K562 (cell line): ENCODE data around the gene PPP6R1. TPM values are rescaled to one million over a fixed set of nuclear protein-coding genes. Genes with fewer than 3 reads are reported as not detected.
A peak's percentile ranks its signal among the peaks of the same experiment; 100 is the strongest.

Experiments
- CBFA2T2 ChIP-seq: fragments of 450-650 bp; conservative IDR thresholded peaks from 2 replicates; pipeline ENCODE4 v1.6.1; 2017; ENCODE audit warnings: mild to moderate bottlenecking
- EHMT2 ChIP-seq: fragments of 450-650 bp; IDR thresholded peaks from 2 replicates; pipeline ENCODE4 v1.6.1; 2018; ENCODE audit warnings: antibody characterized with exemption
- KLF1 ChIP-seq: fragments of 450-650 bp; IDR thresholded peaks from 2 replicates; pipeline ENCODE4 v1.6.1; 2016; ENCODE audit warnings: missing genetic modification characterization, missing compliant biosample characterization
- MTA1 ChIP-seq: fragments of 450-650 bp; IDR thresholded peaks from 2 replicates; pipeline ENCODE4 v1.6.1; 2017; ENCODE audit warnings: borderline replicate concordance
- RBFOX2 ChIP-seq: fragments of 200-400 bp; formaldehyde crosslinking; IDR thresholded peaks from 2 replicates; pipeline ENCODE4 v1.6.1; 2017; ENCODE audit warnings: low read depth, mild to moderate bottlenecking, low read length, moderate library complexity
- SNIP1 ChIP-seq: fragments of 450-650 bp; IDR thresholded peaks from 2 replicates; pipeline ENCODE4 v1.7.1; 2017; ENCODE audit warnings: low read depth, mild to moderate bottlenecking
- ZBTB26 ChIP-seq: fragments of 450-650 bp; formaldehyde crosslinking; IDR thresholded peaks from 2 replicates; pipeline ENCODE4 v1.4.0; 2022; ENCODE audit warnings: missing genetic modification characterization
- ZNF174 ChIP-seq: fragments of 250-450 bp; sonication (Bioruptor Pico); IDR thresholded peaks from 2 replicates; pipeline ENCODE4 v1.4.0; 2020; ENCODE audit warnings: mild to moderate bottlenecking
- ZNF436 ChIP-seq: fragments of 250-450, 450-650 bp; sonication (Bioruptor Pico); formaldehyde crosslinking; IDR thresholded peaks from 2 replicates; pipeline ENCODE4 v1.7.0; 2020; ENCODE audit warnings: mild to moderate bottlenecking
- ZNF518B ChIP-seq: fragments of 250-450 bp; sonication (Bioruptor Pico); IDR thresholded peaks from 2 replicates; pipeline ENCODE4 v1.5.0; 2021; ENCODE audit warnings: mild to moderate bottlenecking, moderate library complexity
- polyA plus RNA-seq, 8 experiments: library from polyadenylated mRNA; depleted of rRNA in 4 of 8; stranded (reverse) in 5 of 8; unstranded in 3 of 8; fragments of >200 nt; fragmentation: Nextera tagmentation in 2 of 8; fragmentation: Illumina TruSeq in 1 of 8; extraction: Ambion mirVana in 2 of 8; extraction: Trizol in 1 of 8; gene quantifications; 2 replicates each; pipeline versions ENCODE4 v1.2.1 to v1.2.3, GENCODE V29; 2011 to 2014; ENCODE audit warnings: inconsistent platforms in 1 of 8, missing spikeins in 1 of 8
- total RNA-seq, 7 experiments: library from RNA; depleted of rRNA in 6 of 7; stranded (reverse); fragments of >200 nt in 6 of 7; fragmentation: Illumina TruSeq in 2 of 7; extraction: Trizol in 2 of 7; gene quantifications; 2 replicates each; pipeline versions ENCODE4 v1.2.1 to v1.2.3, GENCODE V29; 2011 to 2021; ENCODE audit warnings: low replicate concordance in 1 of 7
- TF ChIP-seq, protein P1 (sequence below): IDR thresholded peaks from 2 replicates; pipeline ENCODE4 v1.6.1; 2012; ENCODE audit warnings: low read depth, low read length, improper control_type of control experiment, borderline replicate concordance

The PPP6R1 gene
- total and polyA plus RNA-seq, 9 of the 15 experiments (the other 6 are each of a cell fraction or from before 2014, with no cell fraction given) = 0.48 to 135 (median 37.2) TPM

DNA sequence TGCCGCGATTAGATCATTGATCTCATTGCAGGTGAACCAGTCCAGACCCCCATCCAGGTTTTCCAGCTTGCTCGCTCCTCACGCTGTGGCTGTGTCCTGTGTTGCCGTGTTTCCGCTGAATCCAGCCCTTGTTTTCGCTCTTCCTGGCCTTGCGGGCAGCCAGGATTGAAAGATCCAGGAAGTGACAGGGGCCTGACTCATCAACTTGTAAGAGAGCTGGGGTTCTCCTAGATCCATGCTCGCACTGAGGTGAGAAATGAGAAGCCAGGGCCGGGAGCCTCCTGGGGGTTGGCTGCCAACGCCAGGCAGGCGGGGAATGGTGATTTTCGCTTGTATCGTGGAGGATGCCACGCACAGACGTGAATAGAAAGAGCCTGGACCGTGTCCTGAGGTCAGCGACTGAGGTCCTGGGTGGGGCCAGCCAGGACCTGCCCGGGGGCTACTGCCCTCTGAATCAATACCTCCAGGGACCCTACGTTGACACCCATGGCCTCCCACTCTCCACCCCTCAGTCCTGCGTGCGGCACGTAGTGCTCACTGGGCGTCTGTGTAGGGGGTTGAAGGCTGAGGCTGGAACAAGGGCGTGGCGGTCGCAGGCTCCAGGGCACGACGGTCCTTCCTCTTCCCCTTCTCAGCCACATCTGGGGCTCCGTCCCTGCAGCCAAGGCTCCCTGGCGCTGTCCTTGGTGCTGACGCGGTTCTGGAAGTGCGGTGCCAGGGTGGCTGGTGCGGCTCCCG is 42.2 kb downstream of the PPP6R1 start (continued):
- peak; percentile 23; the same call in 1 of the 2 replicates for TF ChIP-seq CBFA2T2
- TF ChIP-seq KLF1 (tag) = peak; percentile 82
- no peak for TF ChIP-seq ZNF518B
- no peak for TF ChIP-seq ZNF436 (CRISPR knock-in tag)
- peak; percentile 45; the same call in 1 of the 2 replicates for TF ChIP-seq ZBTB26
- peak; percentile 88 for TF ChIP-seq MTA1
- TF ChIP-seq, protein P1, sequence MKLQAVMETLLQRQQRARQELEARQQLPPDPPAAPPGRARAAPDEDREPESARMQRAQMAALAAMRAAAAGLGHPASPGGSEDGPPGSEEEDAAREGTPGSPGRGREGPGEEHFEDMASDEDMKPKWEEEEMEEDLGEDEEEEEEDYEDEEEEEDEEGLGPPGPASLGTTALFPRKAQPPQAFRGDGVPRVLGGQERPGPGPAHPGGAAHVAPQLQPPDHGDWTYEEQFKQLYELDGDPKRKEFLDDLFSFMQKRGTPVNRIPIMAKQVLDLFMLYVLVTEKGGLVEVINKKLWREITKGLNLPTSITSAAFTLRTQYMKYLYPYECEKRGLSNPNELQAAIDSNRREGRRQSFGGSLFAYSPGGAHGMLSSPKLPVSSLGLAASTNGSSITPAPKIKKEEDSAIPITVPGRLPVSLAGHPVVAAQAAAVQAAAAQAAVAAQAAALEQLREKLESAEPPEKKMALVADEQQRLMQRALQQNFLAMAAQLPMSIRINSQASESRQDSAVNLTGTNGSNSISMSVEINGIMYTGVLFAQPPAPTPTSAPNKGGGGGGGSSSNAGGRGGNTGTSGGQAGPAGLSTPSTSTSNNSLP = peak; percentile 100
- TF ChIP-seq EHMT2 = peak; percentile 99
- TF ChIP-seq SNIP1 = no peak
- TF ChIP-seq RBFOX2 = peak; percentile 99
- no peak for TF ChIP-seq ZNF174 (CRISPR knock-in tag)
